Fibroblast of skin of back (primary cell): ENCODE data around the gene KIF12.
"Not testable (repeated sequence)": the region's sequence is repeated elsewhere in the genome, so short reads cannot be mapped to it uniquely, and the experiment has no call there.

ENCODE experiments used
- DNase-seq: peaks from one replicate; pipeline ENCODE4 v3.0.0-alpha.2; 2013

KIF12 gene

GRCh38 chr9:114061292-114061691, 37.8 kb downstream of the KIF12 start:
- DNase-seq = no peak

DNA sequence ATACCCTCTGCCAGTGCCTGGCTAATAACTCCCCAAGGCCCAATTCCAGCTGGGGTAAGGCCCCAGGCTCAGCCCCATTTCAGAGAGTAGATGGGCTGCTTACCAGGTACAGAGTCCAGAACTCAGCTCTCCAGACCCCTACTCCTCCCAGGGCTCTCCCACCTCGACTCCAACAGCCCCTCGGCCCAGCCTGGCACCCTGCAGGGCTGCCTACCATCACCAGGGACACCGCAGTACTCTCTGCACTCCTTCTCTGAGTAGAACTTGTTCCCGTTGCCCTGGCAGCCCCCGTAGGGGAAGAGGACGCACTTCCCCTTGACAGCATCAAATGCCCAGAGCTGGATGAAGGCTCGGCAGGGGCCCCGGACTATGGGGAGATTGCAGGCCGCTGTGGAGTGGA, 38.4 kb downstream of the KIF12 start:
- no peak for DNase-seq

DNA sequence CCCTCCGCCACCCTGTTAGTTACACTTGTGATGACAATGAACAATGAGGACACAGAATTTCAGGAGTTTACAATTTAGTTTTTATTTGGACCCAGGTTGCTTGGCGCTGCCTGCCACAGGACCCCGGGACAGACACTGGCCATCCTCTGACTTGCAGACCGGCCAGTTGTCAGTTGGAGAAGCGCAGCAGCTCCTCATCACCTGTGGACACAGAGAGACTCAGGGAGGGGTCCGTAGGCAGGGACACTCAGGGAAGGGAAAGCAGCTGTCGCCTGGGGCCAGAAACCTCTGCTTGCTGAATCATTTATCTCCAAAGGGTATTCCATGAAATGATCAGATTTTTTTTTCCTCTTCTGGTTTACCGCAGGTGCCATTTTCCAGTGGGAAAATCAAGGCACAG, 39.0 kb downstream of the KIF12 start:
- no peak for DNase-seq

DNA sequence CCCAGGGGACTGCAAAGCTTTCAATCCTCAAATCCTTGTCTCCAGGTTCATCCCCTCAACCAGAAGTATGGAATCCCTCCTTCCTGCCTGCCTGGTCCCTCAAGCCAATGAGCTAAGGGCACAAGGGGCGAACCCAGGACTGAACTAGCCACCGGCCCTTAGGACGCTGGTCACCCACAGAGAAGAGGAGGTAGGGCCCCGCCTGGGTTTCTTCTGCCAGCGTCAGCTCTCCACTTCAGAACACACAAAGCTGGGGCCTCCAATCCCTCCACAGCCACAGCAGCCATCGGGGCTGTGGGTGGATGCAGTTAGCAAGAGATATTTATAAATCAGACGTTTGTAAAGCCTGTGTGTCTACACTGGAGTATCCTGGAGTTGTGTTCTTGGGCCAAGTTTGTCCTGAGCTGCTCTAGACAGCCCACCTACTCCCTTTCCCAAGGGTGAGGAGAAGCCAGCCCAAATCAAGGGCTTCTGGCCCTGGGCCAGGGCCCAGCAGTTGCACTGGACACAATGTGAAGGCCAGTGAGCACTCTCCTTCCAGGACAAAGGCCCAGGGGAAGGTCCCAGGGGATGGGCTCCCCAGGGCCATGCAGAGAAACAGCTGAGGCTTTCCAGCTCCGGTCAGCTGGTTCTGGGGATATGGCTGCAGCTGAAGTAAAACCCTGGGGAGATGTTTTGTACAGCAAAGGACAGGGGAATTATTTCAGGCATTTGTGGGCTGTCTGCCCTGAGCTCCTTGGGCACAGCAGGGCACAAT, 39.9 kb downstream of the KIF12 start:
- DNase-seq = peak; percentile 11

DNA sequence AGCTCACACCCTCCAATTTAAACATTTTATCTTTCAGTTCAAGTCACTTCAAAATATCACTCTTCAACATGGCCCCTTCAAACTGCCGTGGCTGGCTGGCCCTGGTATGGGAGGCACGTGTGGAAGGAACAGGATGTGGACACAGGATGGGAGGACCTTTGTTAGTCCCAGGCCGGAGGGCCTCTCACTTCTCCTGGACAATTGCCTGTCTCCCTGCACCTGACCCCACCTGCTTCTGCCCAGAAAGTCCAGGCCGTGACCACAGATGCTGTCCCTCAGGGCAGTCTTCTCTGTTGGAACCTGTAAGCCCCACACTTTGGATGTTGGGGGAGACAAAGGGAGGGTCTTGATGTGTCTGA, 40.4 kb downstream of the KIF12 start:
- no peak for DNase-seq

DNA sequence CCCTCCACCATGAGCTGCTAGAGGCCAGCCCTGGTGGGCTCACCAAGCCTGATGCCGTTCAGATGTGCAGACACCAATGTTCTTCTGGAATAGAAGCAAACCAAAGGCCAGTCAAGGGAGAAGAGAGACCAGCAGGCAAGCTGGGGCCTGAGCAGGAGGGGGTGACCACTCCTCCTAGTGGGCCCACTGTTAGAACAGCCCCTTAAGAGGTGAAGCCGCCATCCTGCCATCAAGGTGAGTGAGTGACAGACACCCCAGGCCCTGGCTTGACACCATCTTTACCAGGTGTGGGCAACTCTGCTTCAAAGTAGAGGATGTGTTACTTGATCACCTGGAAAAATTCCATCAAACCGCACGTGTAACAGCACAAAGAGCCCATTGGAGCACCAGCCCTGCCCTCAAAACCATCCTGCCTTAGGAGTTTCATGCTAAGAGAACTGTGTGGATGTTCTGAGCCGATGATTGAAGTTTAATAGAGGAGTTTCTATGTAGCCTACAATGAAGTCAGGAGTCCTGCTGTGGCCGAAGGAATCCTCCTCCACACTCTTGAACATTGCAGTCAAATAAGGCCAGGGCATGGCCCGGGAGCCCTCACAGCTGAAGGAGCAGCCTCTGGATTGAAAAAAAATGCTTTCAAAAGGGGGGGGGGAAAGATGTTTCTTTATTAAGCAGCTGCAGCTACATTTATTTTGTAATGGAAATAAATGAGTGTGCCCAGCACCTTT, 41.8 kb downstream of the KIF12 start:
- DNase-seq = no peak

GRCh38 chr9:114056527-114056926, 42.6 kb downstream of the KIF12 start:
- DNase-seq = no peak

- DNase-seq = no peak
Observed at GRCh38 chr9:114055894-114056293, 43.2 kb downstream of the KIF12 start.

DNA sequence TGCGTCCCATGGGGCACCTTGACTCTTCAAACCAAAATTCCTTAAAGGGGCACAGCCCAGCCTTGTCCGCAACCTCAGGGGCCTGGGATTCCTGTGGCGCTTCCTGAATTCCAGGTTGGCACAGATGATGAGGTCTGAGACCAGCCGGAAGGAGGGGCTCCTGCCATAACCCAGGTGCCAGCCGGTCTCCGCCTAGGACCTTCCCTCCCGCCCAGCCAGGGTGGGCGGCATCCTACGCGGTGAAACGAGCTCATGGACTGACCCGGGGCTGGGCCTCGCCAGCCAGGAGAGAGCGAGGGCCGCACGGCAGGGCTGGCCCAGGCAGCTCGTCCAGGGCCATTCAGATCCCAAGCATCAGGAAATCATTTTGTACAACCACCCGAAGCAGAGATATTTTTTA, 44.0 kb downstream of the KIF12 start:
- DNase-seq = no peak

- no peak for DNase-seq
Observed at GRCh38 chr9:114054191-114054690, 44.9 kb downstream of the KIF12 start.

- DNase-seq = no peak
Observed at GRCh38 chr9:114053246-114054005, 45.7 kb downstream of the KIF12 start.

- DNase-seq = no peak
Observed at GRCh38 chr9:114051706-114052105, 47.4 kb downstream of the KIF12 start.

- DNase-seq = no peak
Observed at GRCh38 chr9:114051281-114051680, 47.8 kb downstream of the KIF12 start.

DNA sequence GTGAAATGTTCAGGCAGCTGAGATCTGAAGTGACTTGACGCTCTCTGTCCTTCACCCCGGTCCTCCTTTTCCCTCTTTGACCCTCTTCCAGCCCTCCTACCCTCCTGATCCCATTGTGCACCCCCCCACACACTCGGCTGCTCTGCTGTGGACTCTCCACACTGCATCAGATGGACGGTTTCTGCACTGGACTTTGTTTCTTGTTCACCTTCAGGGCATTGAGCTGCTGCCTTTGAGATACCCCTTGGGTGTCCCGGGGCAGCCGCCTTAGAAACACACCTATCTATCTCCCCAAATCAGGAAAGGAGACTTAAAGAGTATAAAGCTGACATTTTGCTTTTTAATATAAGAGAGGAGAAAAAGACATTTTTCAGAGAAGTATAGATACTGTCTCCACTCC, 48.4 kb downstream of the KIF12 start:
- no peak for DNase-seq

DNA sequence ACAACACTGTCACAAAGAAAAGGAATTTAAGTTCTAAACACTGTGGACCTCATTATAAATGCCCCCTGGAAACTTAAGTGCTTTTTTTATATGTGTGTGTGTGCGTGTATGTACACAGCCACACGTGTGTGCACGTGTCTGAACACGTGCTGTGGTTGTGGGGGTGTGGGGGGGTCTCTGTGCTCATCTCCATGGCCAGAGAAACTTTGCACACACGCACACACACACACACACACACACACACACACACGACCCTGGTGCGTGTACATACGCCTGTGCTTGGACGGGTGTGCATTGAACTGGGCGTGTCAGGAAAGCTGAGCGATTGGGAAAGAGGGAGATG, 48.9 kb downstream of the KIF12 start:
- DNase-seq = no peak

DNA sequence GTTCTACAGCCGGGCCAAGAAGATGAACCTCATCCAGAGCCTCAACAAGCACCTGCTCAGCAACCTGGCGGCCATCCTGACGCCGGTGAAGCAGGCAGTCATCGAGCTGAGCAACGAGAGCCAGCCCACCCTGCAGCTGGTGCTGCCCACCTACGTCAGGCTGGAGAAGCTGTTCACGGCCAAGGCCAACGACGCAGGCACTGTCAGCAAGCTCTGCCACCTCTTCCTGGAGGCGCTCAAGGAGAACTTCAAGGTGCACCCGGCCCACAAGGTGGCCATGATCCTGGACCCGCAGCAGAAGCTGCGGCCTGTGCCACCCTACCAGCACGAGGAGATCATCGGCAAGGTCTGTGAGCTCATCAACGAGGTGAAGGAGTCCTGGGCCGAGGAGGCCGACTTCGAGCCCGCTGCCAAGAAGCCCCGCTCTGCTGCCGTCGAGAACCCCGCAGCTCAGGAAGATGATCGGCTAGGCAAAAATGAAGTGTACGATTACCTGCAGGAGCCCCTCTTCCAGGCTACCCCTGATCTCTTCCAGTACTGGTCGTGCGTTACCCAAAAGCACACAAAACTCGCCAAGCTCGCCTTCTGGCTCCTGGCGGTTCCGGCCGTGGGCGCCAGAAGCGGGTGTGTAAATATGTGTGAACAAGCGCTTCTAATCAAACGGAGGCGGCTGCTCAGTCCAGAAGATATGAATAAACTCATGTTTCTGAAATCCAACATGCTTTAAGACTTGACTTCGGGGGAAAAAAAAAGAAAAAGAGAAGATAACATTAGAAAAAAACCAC, 49.5 kb downstream of the KIF12 start:
- no peak for DNase-seq

- DNase-seq = no peak
Observed at GRCh38 chr9:114048533-114049415, 50.3 kb downstream of the KIF12 start.

GRCh38 chr9:114047717-114048116, 51.4 kb downstream of the KIF12 start:
- DNase-seq = peak; percentile 4

- DNase-seq = no peak
Observed at GRCh38 chr9:114046875-114047274, 52.2 kb downstream of the KIF12 start.

DNA sequence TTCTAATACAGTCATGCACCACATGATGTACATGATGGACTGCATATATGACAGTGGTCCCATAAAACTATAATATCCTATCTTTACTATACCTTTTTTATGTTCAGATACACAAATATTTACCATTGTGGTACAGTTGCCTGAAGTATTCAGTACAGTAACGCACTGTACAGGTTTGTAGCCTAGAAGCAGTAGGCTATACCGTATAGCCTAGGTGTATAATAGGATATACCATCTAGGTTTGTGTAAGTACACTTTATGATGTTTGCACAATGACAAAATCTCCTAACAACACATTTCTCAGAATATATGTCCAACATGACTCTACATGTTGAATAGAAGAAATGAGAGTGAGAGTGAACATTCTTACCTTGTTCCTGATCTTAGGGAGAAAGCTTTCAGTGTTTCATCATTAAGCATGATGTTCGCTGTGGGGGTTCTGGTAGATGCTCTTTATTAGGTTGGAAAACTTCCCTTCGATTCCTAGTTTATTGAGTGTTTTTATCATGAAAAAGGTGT, 52.8 kb downstream of the KIF12 start:
- no peak for DNase-seq

DNA sequence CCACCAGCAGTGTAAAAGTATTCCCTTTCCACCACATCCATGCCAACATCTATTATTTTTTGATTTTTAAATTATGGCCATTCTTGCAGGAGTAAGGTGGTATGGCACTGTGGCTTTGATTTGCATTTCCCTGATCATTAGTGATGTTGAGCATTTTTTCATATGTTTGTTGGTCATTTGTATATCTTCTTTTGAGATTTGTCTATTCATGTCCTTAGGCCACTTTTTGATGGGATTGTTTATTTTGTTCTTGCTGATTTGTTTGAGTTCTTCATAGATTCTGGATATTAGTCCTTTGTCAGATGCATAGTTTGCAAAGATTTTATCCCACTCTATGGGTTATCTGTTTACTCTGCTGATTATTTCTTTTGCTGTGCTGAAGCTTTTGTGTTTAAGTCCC, 55.4 kb downstream of the KIF12 start:
- DNase-seq = not testable (repeated sequence)
